ENCODE results near the gene PDGFC. TPM values are rescaled to one million over a fixed set of nuclear protein-coding genes. Genes with fewer than 3 reads are reported as not detected.

Gene PDGFC
- total and polyA plus RNA-seq, 2 of the 8 experiments (the other 6 are each of a cell fraction or from before 2014, with no cell fraction given), result 0.65 to 2.7 TPM

DNA sequence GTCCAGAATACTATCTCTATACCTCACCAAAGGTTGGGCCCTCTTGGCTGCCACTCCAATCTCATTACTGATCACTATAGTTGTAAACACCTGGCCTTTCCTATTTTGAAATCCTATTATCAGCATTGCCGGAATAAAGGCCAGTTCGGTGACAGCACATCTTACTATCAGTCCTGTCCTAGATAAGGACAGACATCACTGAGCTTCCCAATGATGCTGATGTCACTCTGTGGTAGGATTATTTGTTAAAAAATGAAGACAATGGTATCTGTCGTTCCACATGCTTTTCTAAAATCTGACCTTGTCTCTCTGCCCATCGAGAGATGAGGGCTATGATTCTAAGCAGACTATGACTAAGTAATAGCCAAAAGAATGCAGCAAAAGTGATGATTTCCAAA is 260.4 kb downstream of the PDGFC start (continued):
- TF ChIP-seq, protein P1, sequence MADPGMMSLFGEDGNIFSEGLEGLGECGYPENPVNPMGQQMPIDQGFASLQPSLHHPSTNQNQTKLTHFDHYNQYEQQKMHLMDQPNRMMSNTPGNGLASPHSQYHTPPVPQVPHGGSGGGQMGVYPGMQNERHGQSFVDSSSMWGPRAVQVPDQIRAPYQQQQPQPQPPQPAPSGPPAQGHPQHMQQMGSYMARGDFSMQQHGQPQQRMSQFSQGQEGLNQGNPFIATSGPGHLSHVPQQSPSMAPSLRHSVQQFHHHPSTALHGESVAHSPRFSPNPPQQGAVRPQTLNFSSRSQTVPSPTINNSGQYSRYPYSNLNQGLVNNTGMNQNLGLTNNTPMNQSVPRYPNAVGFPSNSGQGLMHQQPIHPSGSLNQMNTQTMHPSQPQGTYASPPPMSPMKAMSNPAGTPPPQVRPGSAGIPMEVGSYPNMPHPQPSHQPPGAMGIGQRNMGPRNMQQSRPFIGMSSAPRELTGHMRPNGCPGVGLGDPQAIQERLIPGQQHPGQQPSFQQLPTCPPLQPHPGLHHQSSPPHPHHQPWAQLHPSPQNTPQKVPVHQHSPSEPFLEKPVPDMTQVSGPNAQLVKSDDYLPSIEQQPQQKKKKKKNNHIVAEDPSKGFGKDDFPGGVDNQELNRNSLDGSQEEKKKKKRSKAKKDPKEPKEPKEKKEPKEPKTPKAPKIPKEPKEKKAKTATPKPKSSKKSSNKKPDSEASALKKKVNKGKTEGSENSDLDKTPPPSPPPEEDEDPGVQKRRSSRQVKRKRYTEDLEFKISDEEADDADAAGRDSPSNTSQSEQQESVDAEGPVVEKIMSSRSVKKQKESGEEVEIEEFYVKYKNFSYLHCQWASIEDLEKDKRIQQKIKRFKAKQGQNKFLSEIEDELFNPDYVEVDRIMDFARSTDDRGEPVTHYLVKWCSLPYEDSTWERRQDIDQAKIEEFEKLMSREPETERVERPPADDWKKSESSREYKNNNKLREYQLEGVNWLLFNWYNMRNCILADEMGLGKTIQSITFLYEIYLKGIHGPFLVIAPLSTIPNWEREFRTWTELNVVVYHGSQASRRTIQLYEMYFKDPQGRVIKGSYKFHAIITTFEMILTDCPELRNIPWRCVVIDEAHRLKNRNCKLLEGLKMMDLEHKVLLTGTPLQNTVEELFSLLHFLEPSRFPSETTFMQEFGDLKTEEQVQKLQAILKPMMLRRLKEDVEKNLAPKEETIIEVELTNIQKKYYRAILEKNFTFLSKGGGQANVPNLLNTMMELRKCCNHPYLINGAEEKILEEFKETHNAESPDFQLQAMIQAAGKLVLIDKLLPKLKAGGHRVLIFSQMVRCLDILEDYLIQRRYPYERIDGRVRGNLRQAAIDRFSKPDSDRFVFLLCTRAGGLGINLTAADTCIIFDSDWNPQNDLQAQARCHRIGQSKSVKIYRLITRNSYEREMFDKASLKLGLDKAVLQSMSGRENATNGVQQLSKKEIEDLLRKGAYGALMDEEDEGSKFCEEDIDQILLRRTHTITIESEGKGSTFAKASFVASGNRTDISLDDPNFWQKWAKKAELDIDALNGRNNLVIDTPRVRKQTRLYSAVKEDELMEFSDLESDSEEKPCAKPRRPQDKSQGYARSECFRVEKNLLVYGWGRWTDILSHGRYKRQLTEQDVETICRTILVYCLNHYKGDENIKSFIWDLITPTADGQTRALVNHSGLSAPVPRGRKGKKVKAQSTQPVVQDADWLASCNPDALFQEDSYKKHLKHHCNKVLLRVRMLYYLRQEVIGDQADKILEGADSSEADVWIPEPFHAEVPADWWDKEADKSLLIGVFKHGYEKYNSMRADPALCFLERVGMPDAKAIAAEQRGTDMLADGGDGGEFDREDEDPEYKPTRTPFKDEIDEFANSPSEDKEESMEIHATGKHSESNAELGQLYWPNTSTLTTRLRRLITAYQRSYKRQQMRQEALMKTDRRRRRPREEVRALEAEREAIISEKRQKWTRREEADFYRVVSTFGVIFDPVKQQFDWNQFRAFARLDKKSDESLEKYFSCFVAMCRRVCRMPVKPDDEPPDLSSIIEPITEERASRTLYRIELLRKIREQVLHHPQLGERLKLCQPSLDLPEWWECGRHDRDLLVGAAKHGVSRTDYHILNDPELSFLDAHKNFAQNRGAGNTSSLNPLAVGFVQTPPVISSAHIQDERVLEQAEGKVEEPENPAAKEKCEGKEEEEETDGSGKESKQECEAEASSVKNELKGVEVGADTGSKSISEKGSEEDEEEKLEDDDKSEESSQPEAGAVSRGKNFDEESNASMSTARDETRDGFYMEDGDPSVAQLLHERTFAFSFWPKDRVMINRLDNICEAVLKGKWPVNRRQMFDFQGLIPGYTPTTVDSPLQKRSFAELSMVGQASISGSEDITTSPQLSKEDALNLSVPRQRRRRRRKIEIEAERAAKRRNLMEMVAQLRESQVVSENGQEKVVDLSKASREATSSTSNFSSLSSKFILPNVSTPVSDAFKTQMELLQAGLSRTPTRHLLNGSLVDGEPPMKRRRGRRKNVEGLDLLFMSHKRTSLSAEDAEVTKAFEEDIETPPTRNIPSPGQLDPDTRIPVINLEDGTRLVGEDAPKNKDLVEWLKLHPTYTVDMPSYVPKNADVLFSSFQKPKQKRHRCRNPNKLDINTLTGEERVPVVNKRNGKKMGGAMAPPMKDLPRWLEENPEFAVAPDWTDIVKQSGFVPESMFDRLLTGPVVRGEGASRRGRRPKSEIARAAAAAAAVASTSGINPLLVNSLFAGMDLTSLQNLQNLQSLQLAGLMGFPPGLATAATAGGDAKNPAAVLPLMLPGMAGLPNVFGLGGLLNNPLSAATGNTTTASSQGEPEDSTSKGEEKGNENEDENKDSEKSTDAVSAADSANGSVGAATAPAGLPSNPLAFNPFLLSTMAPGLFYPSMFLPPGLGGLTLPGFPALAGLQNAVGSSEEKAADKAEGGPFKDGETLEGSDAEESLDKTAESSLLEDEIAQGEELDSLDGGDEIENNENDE (IDR thresholded peaks at IDR 0.05; ENCODE audit: insufficient replicate concordance, low read length), result no peak
- TF ChIP-seq, protein P2, sequence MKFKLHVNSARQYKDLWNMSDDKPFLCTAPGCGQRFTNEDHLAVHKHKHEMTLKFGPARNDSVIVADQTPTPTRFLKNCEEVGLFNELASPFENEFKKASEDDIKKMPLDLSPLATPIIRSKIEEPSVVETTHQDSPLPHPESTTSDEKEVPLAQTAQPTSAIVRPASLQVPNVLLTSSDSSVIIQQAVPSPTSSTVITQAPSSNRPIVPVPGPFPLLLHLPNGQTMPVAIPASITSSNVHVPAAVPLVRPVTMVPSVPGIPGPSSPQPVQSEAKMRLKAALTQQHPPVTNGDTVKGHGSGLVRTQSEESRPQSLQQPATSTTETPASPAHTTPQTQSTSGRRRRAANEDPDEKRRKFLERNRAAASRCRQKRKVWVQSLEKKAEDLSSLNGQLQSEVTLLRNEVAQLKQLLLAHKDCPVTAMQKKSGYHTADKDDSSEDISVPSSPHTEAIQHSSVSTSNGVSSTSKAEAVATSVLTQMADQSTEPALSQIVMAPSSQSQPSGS (IDR thresholded peaks at IDR 0.05; ENCODE audit: low read length), result no peak
- TF ChIP-seq EZH2 (IDR thresholded peaks at IDR 0.05; ENCODE audit: low read depth, low read length, severe bottlenecking), result no peak
